Measurements from ENCODE around the gene ZNF813.
"Not testable (repeated sequence)": the region's sequence is repeated elsewhere in the genome, so short reads cannot be mapped to it uniquely, and the experiment has no call there.

ZNF813 gene

GRCh38 chr19:53467485-53468262 is at the start of gene ZNF813:
TSS of gene ZNF813 (plus strand) at chr19:53467733. CDS start at chr19:53483823, 16,090 bp downstream.
- Histone ChIP-seq H3K4me3 (ENCODE audit: insufficient read length, low read depth) (peak within 1 kb of the TSS; percentile 64), H3K9ac (ENCODE audit: insufficient read length, low read depth) (peak within 1 kb of the TSS; percentile 76), H3K36me3 (ENCODE audit: insufficient read depth, insufficient read length, low read length) (no peaks in the 10 kb centered on the region), H3K27me3 (ENCODE audit: insufficient read depth, insufficient read length) (no peaks in the 10 kb centered on the region), H3K4me1 (ENCODE audit: insufficient read depth, insufficient read length) (no peaks in the 10 kb centered on the region), H3K9me3 (ENCODE audit: insufficient read depth, low read length) (no peaks in the 10 kb centered on the region)
- peak; percentile 78 for DNase-seq (ENCODE audit: low read depth, low spot score)
- TF ChIP-seq YY1 (IDR thresholded peaks at IDR 0.05; ENCODE audit: insufficient read depth, insufficient read length) (no peak), SUZ12 (IDR thresholded peaks at IDR 0.05; ENCODE audit: extremely low read depth, insufficient read depth, insufficient read length) (no peak), ZNF274 (IDR thresholded peaks at IDR 0.05; ENCODE audit: low read depth, low read length) (no peak)

DNA sequence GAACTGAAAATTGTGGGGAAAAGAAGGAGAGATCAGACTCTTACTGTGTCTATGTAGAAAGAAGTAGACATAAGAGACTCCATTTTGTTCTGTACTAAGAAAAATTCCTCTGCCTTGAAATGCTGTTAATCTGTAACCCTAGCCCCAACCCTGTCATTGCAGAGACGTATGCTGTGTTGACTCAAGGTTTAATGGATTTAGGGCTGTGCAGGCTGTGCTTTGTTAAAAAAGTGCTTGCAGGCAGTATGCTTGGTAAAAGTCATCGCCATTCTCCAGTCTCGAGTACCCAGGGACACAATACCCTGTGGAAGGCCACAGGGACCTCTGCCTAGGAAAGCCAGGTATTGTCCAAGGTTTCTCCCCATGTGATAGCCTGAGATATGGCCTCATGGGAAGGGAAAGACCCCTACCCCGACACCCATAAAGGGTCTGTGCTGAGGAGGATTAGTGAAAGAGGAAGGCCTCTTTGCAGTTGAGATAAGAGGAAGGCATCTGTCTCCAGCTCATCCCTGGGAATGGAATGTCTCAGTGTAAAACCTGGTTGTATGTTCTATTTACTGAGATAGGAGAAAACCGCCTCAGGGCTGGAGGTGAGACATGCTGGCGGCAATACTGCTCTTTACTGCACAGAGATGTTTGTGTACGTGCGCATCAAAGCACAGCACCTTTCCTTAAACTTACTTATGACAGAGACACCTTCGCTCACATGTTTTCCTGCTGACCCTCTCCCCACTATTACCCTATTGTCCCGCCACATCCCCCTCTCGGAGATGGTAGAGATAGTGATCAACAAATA is 46.8 kb upstream of the ZNF813 start:
- not testable (repeated sequence) for H3K4me1 ChIP-seq (ENCODE audit: insufficient read depth, insufficient read length); DNase-seq (ENCODE audit: low read depth, low spot score); H3K9me3 ChIP-seq (ENCODE audit: insufficient read depth, low read length); H3K27me3 ChIP-seq (ENCODE audit: insufficient read depth, insufficient read length); H3K4me3 ChIP-seq (ENCODE audit: insufficient read length, low read depth); H3K36me3 ChIP-seq (ENCODE audit: insufficient read depth, insufficient read length, low read length); H3K9ac ChIP-seq (ENCODE audit: insufficient read length, low read depth)

- H3K4me1 ChIP-seq (ENCODE audit: insufficient read depth, insufficient read length): no peaks in the 10 kb centered on the region
- H3K36me3 ChIP-seq (ENCODE audit: insufficient read depth, insufficient read length, low read length): peaks cover 3% of the 10 kb centered on the region
- H3K9ac ChIP-seq (ENCODE audit: insufficient read length, low read depth): no peak overlapping the region
- no peak for DNase-seq (ENCODE audit: low read depth, low spot score)
- no peak for TF ChIP-seq YY1 (IDR thresholded peaks at IDR 0.05; ENCODE audit: insufficient read depth, insufficient read length)
- TF ChIP-seq ZNF274 (IDR thresholded peaks at IDR 0.05; ENCODE audit: low read depth, low read length): no peak
- no peak for TF ChIP-seq SUZ12 (IDR thresholded peaks at IDR 0.05; ENCODE audit: extremely low read depth, insufficient read depth, insufficient read length)
- no peaks in the 10 kb centered on the region for H3K9me3 ChIP-seq (ENCODE audit: insufficient read depth, low read length)
- no peaks in the 10 kb centered on the region for H3K27me3 ChIP-seq (ENCODE audit: insufficient read depth, insufficient read length)
- no peak overlapping the region for H3K4me3 ChIP-seq (ENCODE audit: insufficient read length, low read depth)
These were observed 45.0 kb upstream of the ZNF813 start for GRCh38 chr19:53422551-53422950.

DNA sequence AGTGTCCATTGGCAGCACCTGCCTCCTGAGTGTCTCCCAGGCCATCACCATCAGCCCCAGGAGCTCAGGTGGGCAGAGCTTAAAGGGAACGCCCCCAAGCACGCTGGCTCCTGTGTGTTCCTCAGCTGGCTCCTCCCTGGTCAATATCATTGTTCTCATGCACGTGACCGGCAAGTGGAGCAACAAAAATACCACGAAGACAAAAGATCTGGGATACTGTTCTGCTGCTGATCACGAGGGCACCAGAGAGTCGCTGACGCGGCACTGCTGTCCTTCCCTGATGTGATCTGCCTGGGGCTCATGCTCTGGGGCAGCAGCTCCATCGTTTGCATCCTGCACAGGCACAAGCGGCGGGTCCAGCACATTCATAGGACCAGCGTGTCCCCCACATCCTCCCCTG is 44.5 kb upstream of the ZNF813 start:
- H3K4me3 ChIP-seq (ENCODE audit: insufficient read length, low read depth); H3K4me1 ChIP-seq (ENCODE audit: insufficient read depth, insufficient read length); H3K9ac ChIP-seq (ENCODE audit: insufficient read length, low read depth); DNase-seq (ENCODE audit: low read depth, low spot score); H3K36me3 ChIP-seq (ENCODE audit: insufficient read depth, insufficient read length, low read length); H3K9me3 ChIP-seq (ENCODE audit: insufficient read depth, low read length); H3K27me3 ChIP-seq (ENCODE audit: insufficient read depth, insufficient read length): not testable (repeated sequence)

- H3K36me3 ChIP-seq (ENCODE audit: insufficient read depth, insufficient read length, low read length); H3K9me3 ChIP-seq (ENCODE audit: insufficient read depth, low read length); DNase-seq (ENCODE audit: low read depth, low spot score); H3K9ac ChIP-seq (ENCODE audit: insufficient read length, low read depth); H3K4me1 ChIP-seq (ENCODE audit: insufficient read depth, insufficient read length); H3K4me3 ChIP-seq (ENCODE audit: insufficient read length, low read depth); H3K27me3 ChIP-seq (ENCODE audit: insufficient read depth, insufficient read length): not testable (repeated sequence)
These were observed 43.9 kb upstream of the ZNF813 start for GRCh38 chr19:53423680-53424079.

GRCh38 chr19:53424968-53425597 is 42.5 kb upstream of the ZNF813 start:
- H3K4me3 ChIP-seq (ENCODE audit: insufficient read length, low read depth): no peak overlapping the region
- peaks cover 3% of the 10 kb centered on the region for H3K36me3 ChIP-seq (ENCODE audit: insufficient read depth, insufficient read length, low read length)
- no peak overlapping the region for H3K9ac ChIP-seq (ENCODE audit: insufficient read length, low read depth)
- H3K27me3 ChIP-seq (ENCODE audit: insufficient read depth, insufficient read length): no peaks in the 10 kb centered on the region
- DNase-seq (ENCODE audit: low read depth, low spot score): peak; percentile 66
- no peaks in the 10 kb centered on the region for H3K4me1 ChIP-seq (ENCODE audit: insufficient read depth, insufficient read length)
- no peaks in the 10 kb centered on the region for H3K9me3 ChIP-seq (ENCODE audit: insufficient read depth, low read length)
- TF ChIP-seq YY1 (IDR thresholded peaks at IDR 0.05; ENCODE audit: insufficient read depth, insufficient read length): no peak
- no peak for TF ChIP-seq SUZ12 (IDR thresholded peaks at IDR 0.05; ENCODE audit: extremely low read depth, insufficient read depth, insufficient read length)
- TF ChIP-seq ZNF274 (IDR thresholded peaks at IDR 0.05; ENCODE audit: low read depth, low read length): no peak

DNA sequence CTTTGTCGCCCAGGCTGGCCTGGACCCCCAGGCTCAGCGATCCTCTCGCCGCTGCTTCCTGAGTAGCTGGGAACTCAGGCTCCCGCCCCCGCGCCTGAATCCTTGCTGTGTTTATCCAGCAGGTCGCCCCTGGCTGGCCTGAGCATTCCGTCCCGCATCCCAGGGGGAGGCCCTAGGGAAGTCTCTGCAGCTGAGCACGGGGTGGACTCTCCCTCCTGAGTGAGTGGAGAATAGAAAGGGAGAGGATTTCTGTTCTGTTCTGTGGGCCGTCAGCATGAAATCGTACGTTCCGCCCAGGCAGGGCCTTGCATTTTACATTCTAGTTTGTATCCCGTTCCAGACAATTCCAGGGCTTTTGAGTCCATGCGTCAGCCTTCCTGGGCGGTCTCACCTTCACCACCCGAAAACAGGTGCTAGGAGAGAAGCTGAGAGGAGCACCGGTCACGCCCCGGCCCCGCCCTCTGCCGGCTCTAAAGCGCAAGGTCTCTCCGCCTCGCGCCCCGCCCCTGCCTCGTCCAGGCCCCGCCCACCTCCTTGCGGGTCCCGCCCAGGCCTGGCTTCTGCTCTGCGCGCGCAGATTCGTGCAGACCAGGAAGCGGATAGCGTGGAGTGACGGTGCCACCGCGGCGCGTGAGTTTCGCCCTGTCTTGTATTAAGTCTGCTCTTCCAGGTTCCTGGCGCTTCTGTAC is 36.0 kb upstream of the ZNF813 start, which contains the start of gene ZNF761:
ZNF761 (plus strand) TSS at position 586 of the 689 bp plus-strand sequence. CDS start 15,285 bp downstream, outside the sequence.
- no peaks in the 10 kb centered on the region for H3K4me1 ChIP-seq (ENCODE audit: insufficient read depth, insufficient read length)
- H3K9me3 ChIP-seq (ENCODE audit: insufficient read depth, low read length): no peaks in the 10 kb centered on the region
- no peaks in the 10 kb centered on the region for H3K27me3 ChIP-seq (ENCODE audit: insufficient read depth, insufficient read length)
- TF ChIP-seq SUZ12 (IDR thresholded peaks at IDR 0.05; ENCODE audit: extremely low read depth, insufficient read depth, insufficient read length) (no peak), YY1 (IDR thresholded peaks at IDR 0.05; ENCODE audit: insufficient read depth, insufficient read length) (no peak), ZNF274 (IDR thresholded peaks at IDR 0.05; ENCODE audit: low read depth, low read length) (no peak)
- DNase-seq (ENCODE audit: low read depth, low spot score): peak; percentile 76
- peak within 1 kb of the TSS; percentile 78 for H3K4me3 ChIP-seq (ENCODE audit: insufficient read length, low read depth)
- H3K9ac ChIP-seq (ENCODE audit: insufficient read length, low read depth): peak within 1 kb of the TSS; percentile 83
- peaks cover 29% of the 10 kb centered on the region for H3K36me3 ChIP-seq (ENCODE audit: insufficient read depth, insufficient read length, low read length)

Measured in NT2/D1 (cell line).